ENCODE results near the gene LINC01488. TPM values are rescaled to one million over a fixed set of nuclear protein-coding genes. Genes with fewer than 3 reads are reported as not detected.
A peak's percentile ranks its signal among the peaks of the same experiment; 100 is the strongest.

The LINC01488 gene
- total RNA-seq, 1 donor from 2014 or later = not detected

GRCh38 chr11:69443138-69443967, 38.1 kb upstream of the LINC01488 start:
- peak overlapping the region; percentile 74 for H2AFZ ChIP-seq (ENCODE audit: low read depth, low read length)
- H3K27ac Mint-ChIP-seq (ENCODE audit: unreplicated experiment) = peak overlapping the region; percentile 89
- peaks cover 23% of the 10 kb centered on the region for H3K4me1 Mint-ChIP-seq (ENCODE audit: low read depth, unreplicated experiment)
- peaks cover 42% of the 10 kb centered on the region for H3K4me1 ChIP-seq (ENCODE audit: insufficient read depth, low read length)
- H3K27me3 Mint-ChIP-seq (ENCODE audit: low read depth, unreplicated experiment) = peaks cover 20% of the 10 kb centered on the region
- H3K36me3 Mint-ChIP-seq (ENCODE audit: low read depth, unreplicated experiment) = no peaks in the 10 kb centered on the region
- H3K36me3 ChIP-seq (ENCODE audit: insufficient read depth, low read length) = no peaks in the 10 kb centered on the region
- H4K20me1 ChIP-seq (ENCODE audit: insufficient read depth, low read length) = no peaks in the 10 kb centered on the region
- H3K27me3 ChIP-seq (ENCODE audit: insufficient read depth, low read length) = no peaks in the 10 kb centered on the region
- H3K4me3 Mint-ChIP-seq (ENCODE audit: unreplicated experiment) = peak overlapping the region; percentile 73
- peak overlapping the region; percentile 89 for H3K27ac ChIP-seq (ENCODE audit: low read depth, low read length)
- FAIRE-seq (peak; percentile 60), DNase-seq (ENCODE audit: low read depth) (peak; percentile 89)
- peak overlapping the region; percentile 80 for H3K4me2 ChIP-seq (ENCODE audit: low read length)
- peak overlapping the region; percentile 37 for H3K4me3 ChIP-seq (ENCODE audit: insufficient read depth, low read depth, low read length)
- peak overlapping the region; percentile 82 for H3K9ac ChIP-seq (ENCODE audit: low read length)
- H3K9me3 Mint-ChIP-seq (ENCODE audit: unreplicated experiment) = no peaks in the 10 kb centered on the region
- H3K79me2 ChIP-seq (ENCODE audit: insufficient read depth, low read length) = no peaks in the 10 kb centered on the region
- no peaks in the 10 kb centered on the region for H3K9me3 ChIP-seq (ENCODE audit: insufficient read depth, low read depth, low read length)
- no peak for TF ChIP-seq CTCF (IDR thresholded peaks at IDR 0.05; ENCODE audit: insufficient read depth, low read depth, low read length)
- no peak for TF ChIP-seq EZH2 (IDR thresholded peaks at IDR 0.05; ENCODE audit: insufficient read depth, low read length)

- Mint-ChIP-seq H3K27me3 (ENCODE audit: low read depth, unreplicated experiment) (peaks cover 21% of the 10 kb centered on the region), H3K4me1 (ENCODE audit: low read depth, unreplicated experiment) (peaks cover 25% of the 10 kb centered on the region), H3K27ac (ENCODE audit: unreplicated experiment) (peak overlapping the region; percentile 89), H3K9me3 (ENCODE audit: unreplicated experiment) (no peaks in the 10 kb centered on the region), H3K36me3 (ENCODE audit: low read depth, unreplicated experiment) (peaks cover 2% of the 10 kb centered on the region), H3K4me3 (ENCODE audit: unreplicated experiment) (peak overlapping the region; percentile 73)
- Histone ChIP-seq H2AFZ (ENCODE audit: low read depth, low read length) (peak overlapping the region; percentile 74), H3K9me3 (ENCODE audit: insufficient read depth, low read depth, low read length) (no peaks in the 10 kb centered on the region), H3K27me3 (ENCODE audit: insufficient read depth, low read length) (no peaks in the 10 kb centered on the region), H3K36me3 (ENCODE audit: insufficient read depth, low read length) (no peaks in the 10 kb centered on the region), H3K79me2 (ENCODE audit: insufficient read depth, low read length) (no peaks in the 10 kb centered on the region), H3K4me2 (ENCODE audit: low read length) (peak overlapping the region; percentile 80), H3K4me1 (ENCODE audit: insufficient read depth, low read length) (peaks cover 47% of the 10 kb centered on the region), H3K9ac (ENCODE audit: low read length) (peak overlapping the region; percentile 82), H3K4me3 (ENCODE audit: insufficient read depth, low read depth, low read length) (peak overlapping the region; percentile 37), H4K20me1 (ENCODE audit: insufficient read depth, low read length) (no peaks in the 10 kb centered on the region), H3K27ac (ENCODE audit: low read depth, low read length) (peak overlapping the region; percentile 89)
- no peak for DNase-seq (ENCODE audit: low read depth)
- no peak for FAIRE-seq
- TF ChIP-seq EZH2 (IDR thresholded peaks at IDR 0.05; ENCODE audit: insufficient read depth, low read length) (no peak), CTCF (IDR thresholded peaks at IDR 0.05; ENCODE audit: insufficient read depth, low read depth, low read length) (no peak)
Observed at GRCh38 chr11:69443968-69444364, 37.5 kb upstream of the LINC01488 start.
